Measurements from ENCODE around the gene PPP1R12B. TPM values are rescaled to one million over a fixed set of nuclear protein-coding genes. Genes with fewer than 3 reads are reported as not detected.
A peak's percentile ranks its signal among the peaks of the same experiment; 100 is the strongest.

The PPP1R12B gene
- total RNA-seq, 1 donor from 2014 or later: 18.2 TPM

DNA sequence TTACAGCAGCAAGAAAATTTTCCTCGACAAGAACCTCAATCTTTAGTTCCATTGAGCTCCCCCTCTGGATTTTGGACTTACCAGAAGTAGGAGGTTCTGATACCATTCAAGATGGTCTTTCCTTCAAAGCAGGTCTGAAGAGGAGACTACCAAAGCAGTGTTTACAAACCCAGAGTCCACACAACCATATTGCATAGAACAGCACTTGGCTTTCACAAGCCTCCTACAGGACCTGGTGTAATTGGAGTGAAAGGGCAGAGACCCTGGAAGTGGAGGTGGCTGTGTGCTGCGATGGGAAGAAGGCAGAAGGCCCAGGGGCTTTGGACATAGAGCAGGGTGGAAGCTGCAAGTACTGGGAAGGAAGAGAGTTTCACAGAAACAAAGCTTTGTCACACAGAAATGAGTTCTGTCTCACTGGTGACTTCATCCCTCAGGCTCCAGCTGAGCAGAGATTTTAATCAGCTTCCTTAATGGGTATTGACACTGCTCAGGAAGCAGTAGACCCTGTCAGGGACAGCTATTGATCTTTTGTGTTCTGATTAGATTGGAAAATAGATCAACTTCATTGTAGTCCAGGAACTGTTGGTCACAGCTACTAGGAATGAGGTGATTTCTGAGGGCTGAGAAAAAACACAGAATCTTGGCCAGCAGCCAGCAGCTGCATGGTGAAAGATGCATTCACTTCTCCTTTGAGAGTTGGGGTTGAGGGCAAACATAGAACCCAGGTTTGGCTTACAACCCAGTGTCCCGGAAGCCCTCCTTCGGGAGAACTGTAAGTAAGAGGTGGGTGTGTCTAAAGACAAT, 237.7 kb downstream of the PPP1R12B start:
- Mint-ChIP-seq H3K4me3 (ENCODE audit: unreplicated experiment) (no peak overlapping the region), H3K4me1 (ENCODE audit: low read depth) (peaks cover 42% of the 10 kb centered on the region)
- no peak for DNase-seq (ENCODE audit: low spot score)

DNA sequence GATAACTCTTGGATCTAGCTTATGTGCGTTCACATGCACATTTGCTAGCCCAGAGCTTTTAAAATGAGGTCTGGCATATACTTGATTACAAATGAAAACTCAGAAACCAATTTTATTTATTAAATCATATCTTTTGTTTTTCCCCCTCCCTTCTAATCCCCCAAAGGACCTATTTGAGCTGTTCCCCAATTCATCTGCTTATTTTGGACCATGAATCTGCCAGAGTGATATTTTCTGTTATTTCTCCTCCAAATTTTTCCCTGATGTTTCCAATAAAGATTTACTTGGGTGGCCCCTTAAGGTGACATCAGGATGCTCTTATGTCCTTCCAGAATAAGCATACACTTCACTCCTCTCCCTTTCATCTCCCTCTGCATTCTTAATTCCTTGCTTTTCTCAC, 238.4 kb downstream of the PPP1R12B start:
- Mint-ChIP-seq H3K4me1 (ENCODE audit: low read depth) (peaks cover 42% of the 10 kb centered on the region), H3K36me3 (ENCODE audit: low read depth) (peaks cover 4% of the 10 kb centered on the region), H3K9me3 (ENCODE audit: low read depth) (no peaks in the 10 kb centered on the region), H3K4me3 (ENCODE audit: unreplicated experiment) (no peak overlapping the region), H3K27me3 (ENCODE audit: low read depth) (no peaks in the 10 kb centered on the region), H3K27ac (ENCODE audit: unreplicated experiment) (no peak overlapping the region)
- TF ChIP-seq, protein P1, sequence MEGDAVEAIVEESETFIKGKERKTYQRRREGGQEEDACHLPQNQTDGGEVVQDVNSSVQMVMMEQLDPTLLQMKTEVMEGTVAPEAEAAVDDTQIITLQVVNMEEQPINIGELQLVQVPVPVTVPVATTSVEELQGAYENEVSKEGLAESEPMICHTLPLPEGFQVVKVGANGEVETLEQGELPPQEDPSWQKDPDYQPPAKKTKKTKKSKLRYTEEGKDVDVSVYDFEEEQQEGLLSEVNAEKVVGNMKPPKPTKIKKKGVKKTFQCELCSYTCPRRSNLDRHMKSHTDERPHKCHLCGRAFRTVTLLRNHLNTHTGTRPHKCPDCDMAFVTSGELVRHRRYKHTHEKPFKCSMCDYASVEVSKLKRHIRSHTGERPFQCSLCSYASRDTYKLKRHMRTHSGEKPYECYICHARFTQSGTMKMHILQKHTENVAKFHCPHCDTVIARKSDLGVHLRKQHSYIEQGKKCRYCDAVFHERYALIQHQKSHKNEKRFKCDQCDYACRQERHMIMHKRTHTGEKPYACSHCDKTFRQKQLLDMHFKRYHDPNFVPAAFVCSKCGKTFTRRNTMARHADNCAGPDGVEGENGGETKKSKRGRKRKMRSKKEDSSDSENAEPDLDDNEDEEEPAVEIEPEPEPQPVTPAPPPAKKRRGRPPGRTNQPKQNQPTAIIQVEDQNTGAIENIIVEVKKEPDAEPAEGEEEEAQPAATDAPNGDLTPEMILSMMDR (IDR thresholded peaks at IDR 0.05): no peak
- no peak for DNase-seq (ENCODE audit: low spot score)

More for the DNA sequence above, 237.7 kb downstream of the PPP1R12B start:
- Mint-ChIP-seq H3K36me3 (ENCODE audit: low read depth) (peaks cover 7% of the 10 kb centered on the region), H3K27me3 (ENCODE audit: low read depth) (no peaks in the 10 kb centered on the region), H3K9me3 (ENCODE audit: low read depth) (no peaks in the 10 kb centered on the region), H3K27ac (ENCODE audit: unreplicated experiment) (peak overlapping the region; percentile 62)
- TF ChIP-seq, protein P1 (IDR thresholded peaks at IDR 0.05): no peak

- H3K27me3 Mint-ChIP-seq (ENCODE audit: low read depth): no peaks in the 10 kb centered on the region
- no peak for DNase-seq (ENCODE audit: low spot score)
- H3K4me3 Mint-ChIP-seq (ENCODE audit: unreplicated experiment): no peak overlapping the region
- H3K27ac Mint-ChIP-seq (ENCODE audit: unreplicated experiment): peak overlapping the region; percentile 91
- peaks cover 42% of the 10 kb centered on the region for H3K4me1 Mint-ChIP-seq (ENCODE audit: low read depth)
- peaks cover 4% of the 10 kb centered on the region for H3K36me3 Mint-ChIP-seq (ENCODE audit: low read depth)
- no peaks in the 10 kb centered on the region for H3K9me3 Mint-ChIP-seq (ENCODE audit: low read depth)
- TF ChIP-seq, protein P1 (IDR thresholded peaks at IDR 0.05): no peak
These were observed 239.5 kb downstream of the PPP1R12B start for GRCh38 chr1:202587859-202588485.

- TF ChIP-seq, protein P1 (IDR thresholded peaks at IDR 0.05): no peak
- H3K4me3 Mint-ChIP-seq (ENCODE audit: unreplicated experiment): no peak overlapping the region
- peaks cover 4% of the 10 kb centered on the region for H3K36me3 Mint-ChIP-seq (ENCODE audit: low read depth)
- peaks cover 42% of the 10 kb centered on the region for H3K4me1 Mint-ChIP-seq (ENCODE audit: low read depth)
- no peaks in the 10 kb centered on the region for H3K27me3 Mint-ChIP-seq (ENCODE audit: low read depth)
- peak overlapping the region; percentile 91 for H3K27ac Mint-ChIP-seq (ENCODE audit: unreplicated experiment)
- no peak for DNase-seq (ENCODE audit: low spot score)
- H3K9me3 Mint-ChIP-seq (ENCODE audit: low read depth): no peaks in the 10 kb centered on the region
These were observed 240.1 kb downstream of the PPP1R12B start for GRCh38 chr1:202588503-202589189.

Data from chondrocyte (in vitro differentiated cells).